Hepatocyte (in vitro differentiated cells): ENCODE measurements around the gene PCAT6. TPM values are rescaled to one million over a fixed set of nuclear protein-coding genes. Genes with fewer than 3 reads are reported as not detected.

Source experiments
- DNase-seq: peaks from one replicate; pipeline ENCODE4 v3.0.0-alpha.2; 2016; ENCODE audit warnings: low spot score
- H2AFZ ChIP-seq: fragments of 200-600 bp; sonication (generic); 2 replicates; pipeline ENCODE4 v1.6.0; 2016; ENCODE audit warnings: antibody characterized with exemption, mild to moderate bottlenecking
- H3K27ac ChIP-seq: fragments of 200-600 bp; sonication (generic); 2 replicates; pipeline ENCODE4 v1.5.1; 2016; ENCODE audit warnings: mild to moderate bottlenecking
- H3K27me3 ChIP-seq: fragments of 200-600 bp; sonication (generic); 2 replicates; pipeline ENCODE4 v1.6.1; 2016
- H3K36me3 ChIP-seq: fragments of 200-600 bp; sonication (generic); replicated peaks from 2 replicates; pipeline ENCODE4 v1.5.1; 2016; ENCODE audit warnings: low read depth; ENCODE audit not compliant: insufficient read depth
- H3K4me1 ChIP-seq: fragments of 200-600 bp; sonication (generic); 2 replicates; pipeline ENCODE4 v1.5.1; 2016; ENCODE audit warnings: mild to moderate bottlenecking, moderate library complexity; ENCODE audit not compliant: insufficient read depth
- H3K4me2 ChIP-seq: fragments of 200-600 bp; sonication (generic); 2 replicates; pipeline ENCODE4 v1.6.0; 2016
- H3K4me3 ChIP-seq: fragments of 200-600 bp; sonication (generic); 2 replicates; pipeline ENCODE4 v1.5.1; 2016; ENCODE audit warnings: mild to moderate bottlenecking
- H3K79me2 ChIP-seq: fragments of 200-600 bp; sonication (generic); 2 replicates; pipeline ENCODE4 v1.6.0; 2017; ENCODE audit warnings: mild to moderate bottlenecking
- H3K9me2 ChIP-seq: fragments of 200-600 bp; sonication (generic); replicated peaks from 2 replicates; pipeline ENCODE4 v1.6.0; 2017; ENCODE audit warnings: mild to moderate bottlenecking; ENCODE audit not compliant: insufficient read depth
- H3K9me3 ChIP-seq: fragments of 200-600 bp; sonication (generic); 2 replicates; pipeline ENCODE4 v1.5.1; 2016; ENCODE audit warnings: low read depth, mild to moderate bottlenecking
- H4K20me1 ChIP-seq: fragments of 200-600 bp; sonication (generic); 2 replicates; pipeline ENCODE4 v1.6.0; 2016; ENCODE audit warnings: mild to moderate bottlenecking; ENCODE audit not compliant: insufficient read depth, poor library complexity, severe bottlenecking
- EZH2 ChIP-seq: fragments of 200-600 bp; sonication (generic); IDR thresholded peaks from 2 replicates; pipeline ENCODE4 v1.6.1; 2016; ENCODE audit warnings: antibody characterized with exemption, mild to moderate bottlenecking, borderline replicate concordance
- EZH2phosphoT487 ChIP-seq: fragments of 200-600 bp; sonication (generic); IDR thresholded peaks from one replicate; pipeline ENCODE4 v1.6.1; 2018; ENCODE audit warnings: antibody characterized with exemption, mild to moderate bottlenecking, low read depth, moderate library complexity; ENCODE audit not compliant: unreplicated experiment, severe bottlenecking
- WGBS: methylation state at CpG from one replicate; pipeline ENCODE4 v1.1.6; 2016; ENCODE audit warnings: low lambda C conversion rate; ENCODE audit errors: missing lambda C conversion rate; 5-methylcytosine and 5-hydroxymethylcytosine counted together
- polyA plus RNA-seq: library from polyadenylated mRNA; unstranded; fragments of >200 nt; fragmentation: Nextera tagmentation; extraction: Ambion mirVana; gene quantifications from 2 replicates; pipeline ENCODE4 v1.2.1, GENCODE V29; 2016
- total RNA-seq: library from RNA; depleted of rRNA; stranded (reverse); fragments of >200 nt; gene quantifications from 2 replicates; pipeline ENCODE4 v1.2.3, GENCODE V29; 2014
- TF ChIP-seq, protein P1 (sequence below): fragments of 200-600 bp; sonication (generic); IDR thresholded peaks from 2 replicates; pipeline ENCODE4 v1.5.1; 2016; ENCODE audit warnings: antibody characterized with exemption, mild to moderate bottlenecking; ENCODE audit not compliant: poor library complexity

Gene PCAT6
- total and polyA plus RNA-seq, 2 experiments from 2014 or later, result 0.60 to 11.1 TPM

DNA sequence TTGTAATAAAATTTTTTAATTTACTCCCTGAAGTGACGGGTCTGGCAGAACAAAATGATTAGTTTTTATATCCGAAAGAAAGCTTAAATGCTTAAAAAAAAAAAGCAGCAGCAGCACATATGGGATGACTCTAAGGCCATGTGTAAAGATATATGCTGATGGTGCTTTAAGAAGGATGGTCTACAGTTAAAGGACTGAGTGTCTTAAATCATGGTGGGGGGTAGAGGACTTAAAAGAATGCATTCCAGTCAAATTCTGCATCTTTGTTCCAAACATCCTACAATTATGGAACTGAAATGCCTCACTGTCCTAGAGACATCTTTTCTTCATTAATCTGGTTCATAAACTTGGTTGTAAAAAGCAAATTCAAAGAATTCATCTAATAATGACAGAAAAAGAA is 9.6 kb upstream of the PCAT6 start:
- Histone ChIP-seq H3K79me2 (peaks cover 100% of the 10 kb centered on the region), H3K4me3 (no peak overlapping the region), H3K9me2 (no peaks in the 10 kb centered on the region), H3K36me3 (no peaks in the 10 kb centered on the region), H3K9me3 (no peaks in the 10 kb centered on the region), H3K4me2 (no peak overlapping the region), H3K27me3 (no peaks in the 10 kb centered on the region), H3K4me1 (peaks cover 31% of the 10 kb centered on the region), H3K27ac (no peak overlapping the region), H2AFZ (no peak overlapping the region), H4K20me1 (peaks cover 100% of the 10 kb centered on the region)
- no peak for TF ChIP-seq EZH2
- no peak for TF ChIP-seq EZH2phosphoT487
- TF ChIP-seq, protein P1, sequence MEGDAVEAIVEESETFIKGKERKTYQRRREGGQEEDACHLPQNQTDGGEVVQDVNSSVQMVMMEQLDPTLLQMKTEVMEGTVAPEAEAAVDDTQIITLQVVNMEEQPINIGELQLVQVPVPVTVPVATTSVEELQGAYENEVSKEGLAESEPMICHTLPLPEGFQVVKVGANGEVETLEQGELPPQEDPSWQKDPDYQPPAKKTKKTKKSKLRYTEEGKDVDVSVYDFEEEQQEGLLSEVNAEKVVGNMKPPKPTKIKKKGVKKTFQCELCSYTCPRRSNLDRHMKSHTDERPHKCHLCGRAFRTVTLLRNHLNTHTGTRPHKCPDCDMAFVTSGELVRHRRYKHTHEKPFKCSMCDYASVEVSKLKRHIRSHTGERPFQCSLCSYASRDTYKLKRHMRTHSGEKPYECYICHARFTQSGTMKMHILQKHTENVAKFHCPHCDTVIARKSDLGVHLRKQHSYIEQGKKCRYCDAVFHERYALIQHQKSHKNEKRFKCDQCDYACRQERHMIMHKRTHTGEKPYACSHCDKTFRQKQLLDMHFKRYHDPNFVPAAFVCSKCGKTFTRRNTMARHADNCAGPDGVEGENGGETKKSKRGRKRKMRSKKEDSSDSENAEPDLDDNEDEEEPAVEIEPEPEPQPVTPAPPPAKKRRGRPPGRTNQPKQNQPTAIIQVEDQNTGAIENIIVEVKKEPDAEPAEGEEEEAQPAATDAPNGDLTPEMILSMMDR, result no peak
- no peak for DNase-seq
- 98% methylated on average over 2 of the region's 2 CpGs for WGBS

DNA sequence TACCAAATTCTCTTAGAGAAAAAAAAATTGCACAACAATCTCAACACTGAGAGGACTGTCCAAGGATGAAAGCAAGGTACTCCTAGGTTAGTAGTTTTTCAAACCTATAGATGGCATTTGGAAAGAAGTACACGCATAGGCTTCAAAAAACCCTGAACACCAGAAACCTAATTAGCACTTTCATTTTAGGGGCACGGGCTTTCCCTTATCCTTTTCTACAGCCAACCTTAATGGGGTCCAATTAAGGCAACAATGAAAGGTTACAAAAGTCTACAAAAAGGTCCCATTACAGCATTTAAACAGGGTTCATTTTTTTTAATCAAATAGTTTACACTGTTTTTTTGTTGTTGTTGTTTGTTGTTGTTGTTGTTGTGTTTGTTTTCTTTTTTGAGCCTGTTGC is 8.7 kb upstream of the PCAT6 start:
- Histone ChIP-seq H3K9me3 (no peaks in the 10 kb centered on the region), H3K27me3 (no peaks in the 10 kb centered on the region), H3K4me3 (no peak overlapping the region), H3K9me2 (no peaks in the 10 kb centered on the region), H3K4me1 (peaks cover 31% of the 10 kb centered on the region), H3K36me3 (no peaks in the 10 kb centered on the region), H3K4me2 (no peak overlapping the region), H4K20me1 (peaks cover 100% of the 10 kb centered on the region), H3K27ac (no peak overlapping the region), H3K79me2 (peaks cover 100% of the 10 kb centered on the region), H2AFZ (no peak overlapping the region)
- WGBS, result 50% methylated on average over 2 of the region's 2 CpGs
- TF ChIP-seq EZH2phosphoT487 (no peak), EZH2 (no peak)
- TF ChIP-seq, protein P1, result no peak
- DNase-seq, result no peak

GRCh38 chr1:202802998-202803932 is 7.5 kb upstream of the PCAT6 start:
- Histone ChIP-seq H3K4me3 (no peak overlapping the region), H3K27me3 (no peaks in the 10 kb centered on the region), H3K9me3 (no peaks in the 10 kb centered on the region), H3K4me2 (no peak overlapping the region), H4K20me1 (peaks cover 87% of the 10 kb centered on the region), H3K9me2 (no peaks in the 10 kb centered on the region), H3K36me3 (no peaks in the 10 kb centered on the region), H3K27ac (peak overlapping the region; percentile 4), H3K79me2 (peaks cover 99% of the 10 kb centered on the region), H2AFZ (no peak overlapping the region), H3K4me1 (peaks cover 31% of the 10 kb centered on the region)
- no peak for TF ChIP-seq EZH2phosphoT487
- 87% methylated on average over 15 of the region's 15 CpGs for WGBS
- no peak for DNase-seq

DNA sequence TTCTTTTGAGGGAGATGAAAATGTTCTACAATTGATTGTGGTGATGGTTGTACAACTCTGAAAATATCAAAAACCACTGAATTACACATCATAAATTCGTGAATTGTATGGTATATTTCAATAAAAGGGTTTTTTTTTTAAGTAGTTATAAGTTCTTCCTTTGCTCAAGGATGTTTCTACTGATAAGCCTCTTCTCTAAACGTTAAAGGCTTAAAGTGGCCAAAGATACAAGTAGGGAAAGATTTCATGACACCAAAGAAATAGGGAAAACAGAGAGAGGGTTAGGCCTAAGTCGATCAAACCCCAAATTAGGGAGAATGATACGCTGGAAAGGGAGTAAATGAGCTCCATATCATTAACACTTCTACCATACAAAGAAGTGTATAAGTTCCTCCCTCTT is 6.6 kb upstream of the PCAT6 start:
- Histone ChIP-seq H3K79me2 (peaks cover 90% of the 10 kb centered on the region), H3K4me3 (no peak overlapping the region), H3K27ac (no peak overlapping the region), H3K27me3 (no peaks in the 10 kb centered on the region), H3K9me3 (no peaks in the 10 kb centered on the region), H3K36me3 (no peaks in the 10 kb centered on the region), H3K4me2 (peak overlapping the region; percentile 86), H3K9me2 (no peaks in the 10 kb centered on the region), H2AFZ (no peak overlapping the region), H4K20me1 (peaks cover 79% of the 10 kb centered on the region), H3K4me1 (peaks cover 31% of the 10 kb centered on the region)
- DNase-seq, result no peak
- TF ChIP-seq, protein P1, result no peak
- TF ChIP-seq EZH2 (no peak), EZH2phosphoT487 (no peak)
- 75% methylated on average over 4 of the region's 4 CpGs for WGBS
